SHP77 treated with DMSO at 0.1 percent for 48 hours (cell line): ENCODE results near the gene SRL.
"Not testable (repeated sequence)": the region's sequence is repeated elsewhere in the genome, so short reads cannot be mapped to it uniquely, and the experiment has no call there.

ENCODE experiments used
- DNase-seq: peaks from one replicate; lab custom pipeline; 2025; lab: John Stamatoyannopoulos, UW

The SRL gene

GRCh38 chr16:4226251-4227039 lies 15.4 kb downstream of the SRL start:
- DNase-seq, result no peak

- no peak for DNase-seq
Observed at GRCh38 chr16:4225075-4225474, 16.8 kb downstream of the SRL start.

- no peak for DNase-seq
Observed at GRCh38 chr16:4220358-4220757, 21.5 kb downstream of the SRL start.

GRCh38 chr16:4218202-4218601 lies 23.7 kb downstream of the SRL start:
- no peak for DNase-seq

DNA sequence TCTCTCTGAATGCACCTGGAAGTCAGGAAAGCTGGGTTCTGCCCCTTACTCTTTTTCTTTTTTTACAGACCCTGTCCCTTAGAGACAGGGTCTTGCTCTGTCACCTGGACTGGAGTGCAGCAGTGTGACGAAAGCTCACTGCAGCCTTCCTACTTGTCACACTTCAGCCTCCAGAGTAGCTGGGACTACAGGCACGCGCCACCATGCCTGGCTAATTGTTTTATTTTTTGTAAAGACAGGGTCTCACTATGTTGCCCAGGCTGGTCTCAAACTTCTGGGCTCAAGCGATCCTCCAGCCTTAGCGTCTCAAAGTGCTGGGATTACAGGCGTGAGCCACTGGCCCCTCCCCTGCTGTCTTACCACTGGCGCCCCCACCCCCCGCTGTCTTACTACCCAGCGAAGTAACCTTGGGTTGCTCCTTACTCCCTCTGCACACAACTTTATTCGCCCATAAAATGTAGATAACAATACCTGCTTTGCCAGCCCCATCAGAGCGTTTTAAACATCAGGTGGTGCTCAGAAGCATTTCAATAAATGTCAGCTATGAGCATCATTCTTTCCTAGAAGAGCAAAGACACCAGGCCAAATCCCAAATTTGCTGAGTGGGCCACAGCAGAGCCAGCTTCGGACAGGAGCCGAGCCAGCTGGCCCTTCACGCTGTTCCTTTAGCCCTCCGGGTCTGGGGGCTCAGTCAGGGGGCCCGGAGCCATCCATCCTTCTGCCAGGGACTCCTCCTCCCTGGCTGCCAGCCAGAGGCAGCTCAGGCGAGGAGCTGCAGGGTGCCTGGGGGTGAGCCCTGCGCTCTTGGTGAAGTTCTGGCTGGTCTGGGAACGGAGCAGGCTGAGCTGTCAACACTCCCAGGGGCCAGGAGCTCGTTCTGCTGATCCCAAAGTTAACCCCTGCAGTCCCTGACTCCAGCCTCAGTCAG lies 24.4 kb downstream of the SRL start:
- no peak for DNase-seq

- no peak for DNase-seq
Observed at GRCh38 chr16:4216596-4216995, 25.3 kb downstream of the SRL start.

DNA sequence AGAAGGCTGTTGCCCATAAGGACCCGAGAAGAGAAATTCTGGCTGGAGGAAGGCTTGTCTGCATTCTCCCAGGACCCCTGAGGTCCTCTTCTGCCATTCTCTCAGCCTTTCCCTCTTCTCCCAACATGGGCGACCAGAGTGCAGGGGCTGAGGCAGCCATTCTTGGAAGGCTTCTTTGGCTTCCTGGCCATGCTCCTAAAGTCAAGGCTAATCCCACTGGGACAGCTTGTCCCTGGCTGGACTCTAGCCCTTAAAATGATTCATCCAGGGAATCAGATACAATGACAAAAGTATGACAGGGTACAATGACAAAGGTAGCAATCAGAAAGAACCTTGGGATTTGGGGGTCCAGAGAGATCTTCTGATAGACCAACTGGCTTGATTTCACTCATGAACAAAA lies 26.8 kb downstream of the SRL start:
- DNase-seq, result no peak

GRCh38 chr16:4214215-4214621 lies 27.7 kb downstream of the SRL start:
- DNase-seq, result no peak

- no peak for DNase-seq
Observed at GRCh38 chr16:4213737-4214136, 28.1 kb downstream of the SRL start.

DNA sequence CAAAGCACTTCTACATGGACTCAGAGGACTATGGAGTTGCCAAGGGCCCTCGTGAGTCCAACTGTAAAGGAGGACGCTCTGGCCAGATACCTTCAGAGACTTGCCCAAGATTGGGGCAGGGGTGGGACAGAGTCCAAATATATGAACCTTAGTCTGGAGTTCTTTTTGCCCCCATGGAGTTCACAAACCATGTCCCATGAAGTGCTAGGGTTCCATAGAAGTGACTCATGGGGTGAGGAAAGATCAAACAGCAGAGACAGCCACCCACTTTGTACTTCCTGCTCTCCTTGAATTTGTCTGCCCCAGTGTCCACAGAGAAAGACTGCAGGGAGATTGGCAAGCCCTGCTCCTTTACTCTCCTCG lies 29.0 kb downstream of the SRL start:
- DNase-seq, result no peak

DNA sequence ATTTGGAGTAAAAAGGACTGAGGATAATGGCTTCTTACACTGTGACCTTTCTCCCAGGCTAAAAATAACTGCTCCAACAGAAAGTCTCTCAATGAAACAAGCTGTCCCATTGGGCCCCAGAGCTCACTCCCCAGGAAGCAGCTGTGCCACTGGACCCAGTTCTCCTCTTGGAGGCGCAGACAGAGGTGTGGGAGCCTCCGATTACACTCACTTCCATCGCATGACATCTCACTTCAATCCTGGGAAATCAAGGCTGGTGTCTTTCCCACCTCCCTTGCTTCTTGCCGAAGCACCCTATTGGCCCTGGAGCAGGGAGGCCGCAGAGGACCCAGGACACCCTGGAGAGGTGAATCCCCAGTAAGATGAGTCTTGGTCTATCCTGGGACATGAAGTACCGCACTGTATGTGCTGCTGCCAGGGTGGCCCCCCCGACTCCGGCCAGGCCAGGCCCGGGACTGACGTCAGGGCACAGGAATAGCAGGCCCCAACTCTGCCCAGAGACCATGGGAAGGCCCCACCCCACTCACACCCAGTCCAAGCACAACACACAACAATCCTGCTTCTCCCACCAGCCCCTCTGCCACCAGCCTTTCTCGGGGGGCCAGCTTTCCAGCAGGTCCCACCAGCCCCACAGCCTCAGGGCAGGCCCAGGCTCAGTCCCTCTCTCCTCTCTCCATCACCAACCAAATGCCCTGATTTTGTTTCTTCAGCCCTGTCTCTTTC lies 29.5 kb downstream of the SRL start:
- DNase-seq, result no peak

DNA sequence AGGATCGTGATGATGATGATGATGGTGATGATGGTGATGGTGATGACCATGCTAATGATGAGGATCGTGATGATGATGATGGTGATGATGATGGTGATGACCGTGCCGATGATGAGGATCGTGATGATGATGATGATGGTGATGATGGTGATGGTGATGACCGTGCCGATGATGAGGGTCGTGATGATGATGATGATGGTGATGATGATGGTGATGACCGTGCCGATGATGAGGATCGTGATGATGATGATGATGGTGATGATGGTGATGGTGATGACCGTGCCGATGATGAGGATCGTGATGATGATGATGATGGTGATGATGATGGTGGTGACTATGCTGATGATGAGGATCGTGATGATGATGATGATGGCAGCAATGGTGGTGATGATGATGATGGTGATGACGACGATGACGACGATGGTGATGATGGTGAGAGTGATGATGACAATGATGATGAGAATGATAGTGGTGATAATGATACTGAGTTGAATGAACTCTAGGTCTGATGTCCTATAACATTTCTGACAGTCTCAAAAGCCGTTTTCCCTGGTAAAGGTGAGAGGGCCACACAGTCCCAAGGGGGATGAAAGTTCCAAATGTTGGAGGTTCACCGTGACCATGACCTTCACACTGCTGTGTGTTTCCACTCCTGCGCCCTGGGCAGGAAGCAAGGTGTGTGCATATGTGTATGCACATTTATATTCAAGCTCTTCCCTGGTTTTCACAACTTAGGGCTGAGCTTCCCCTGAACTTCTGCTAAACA lies 30.3 kb downstream of the SRL start:
- not testable (repeated sequence) for DNase-seq

GRCh38 chr16:4209666-4210065 lies 32.2 kb downstream of the SRL start:
- DNase-seq, result no peak

DNA sequence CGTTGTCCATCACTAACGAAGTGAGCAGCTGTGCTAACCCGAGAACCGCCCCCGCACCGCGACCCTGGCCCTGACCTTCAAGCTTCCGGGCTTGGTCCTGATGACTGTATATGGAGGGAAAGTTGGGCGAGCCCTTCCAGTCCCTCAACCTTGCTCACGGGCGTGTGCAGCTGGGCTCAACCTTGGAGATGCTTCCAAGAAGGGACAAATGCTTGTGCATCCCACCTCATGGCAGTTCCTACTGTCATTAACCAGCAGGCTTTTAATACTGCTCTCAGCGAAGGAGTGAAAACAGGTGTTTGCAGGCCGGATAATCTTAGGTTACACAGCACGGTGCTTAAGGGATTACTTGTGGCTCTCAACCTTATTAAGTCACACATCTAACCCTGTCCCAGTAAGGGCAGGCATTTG lies 33.5 kb downstream of the SRL start:
- no peak for DNase-seq

DNA sequence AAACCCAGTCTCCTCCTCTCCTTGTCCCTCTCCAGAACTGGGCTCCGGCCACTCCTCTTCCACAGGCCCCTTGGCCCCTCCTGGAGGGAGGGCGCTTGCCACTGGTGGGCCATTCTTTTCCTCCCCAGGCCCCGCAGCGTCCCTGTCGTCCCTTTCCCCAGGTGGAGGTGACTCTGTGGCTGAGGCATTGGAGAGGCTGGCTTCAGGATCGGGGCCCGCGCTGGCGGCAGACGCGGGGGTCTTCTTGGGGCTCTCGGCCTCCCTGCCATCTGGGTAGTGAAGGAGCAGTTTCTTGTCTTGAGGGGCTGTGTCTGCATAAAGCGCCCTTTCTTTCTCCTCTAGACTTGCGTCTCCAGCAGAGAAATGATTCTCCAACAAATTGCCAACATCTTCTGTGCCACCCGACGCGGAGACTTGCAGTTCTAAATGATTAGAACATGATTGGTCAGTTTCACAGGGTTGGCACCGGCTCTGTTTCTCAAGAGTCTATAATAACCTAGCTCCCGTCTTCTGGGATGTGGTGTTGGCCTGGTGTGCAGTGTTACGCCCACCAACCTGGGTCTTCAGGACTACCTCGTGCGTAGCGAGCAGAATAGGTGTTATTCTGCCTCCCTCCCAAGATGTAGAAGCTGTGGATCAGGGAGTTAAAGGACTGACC lies 34.1 kb downstream of the SRL start:
- DNase-seq, result no peak

- DNase-seq, result no peak
Observed at GRCh38 chr16:4207229-4207628, 34.7 kb downstream of the SRL start.

DNA sequence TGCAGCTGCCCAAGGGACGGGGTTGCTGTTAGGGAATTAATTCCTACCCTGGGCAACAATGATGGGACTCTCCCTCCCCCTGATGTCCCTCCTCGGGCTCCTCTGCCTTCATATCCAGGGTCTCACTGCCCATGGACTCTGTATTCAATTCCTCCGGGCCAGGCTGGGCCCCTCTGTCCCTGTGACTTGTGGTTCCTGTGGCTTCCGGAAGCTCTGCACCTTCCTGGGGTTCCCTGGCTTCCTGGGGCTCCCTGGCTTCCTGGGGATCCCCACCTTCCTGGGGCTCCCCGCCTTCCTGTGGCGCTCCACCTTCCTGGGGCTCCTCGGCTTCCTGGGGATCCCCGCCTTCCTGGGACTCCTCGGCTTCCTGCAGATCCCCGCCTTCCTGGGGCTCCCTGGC lies 35.2 kb downstream of the SRL start:
- DNase-seq, result no peak

- no peak for DNase-seq
Observed at GRCh38 chr16:4205971-4206370, 35.9 kb downstream of the SRL start.

GRCh38 chr16:4204521-4204920 lies 37.4 kb downstream of the SRL start:
- DNase-seq, result no peak

DNA sequence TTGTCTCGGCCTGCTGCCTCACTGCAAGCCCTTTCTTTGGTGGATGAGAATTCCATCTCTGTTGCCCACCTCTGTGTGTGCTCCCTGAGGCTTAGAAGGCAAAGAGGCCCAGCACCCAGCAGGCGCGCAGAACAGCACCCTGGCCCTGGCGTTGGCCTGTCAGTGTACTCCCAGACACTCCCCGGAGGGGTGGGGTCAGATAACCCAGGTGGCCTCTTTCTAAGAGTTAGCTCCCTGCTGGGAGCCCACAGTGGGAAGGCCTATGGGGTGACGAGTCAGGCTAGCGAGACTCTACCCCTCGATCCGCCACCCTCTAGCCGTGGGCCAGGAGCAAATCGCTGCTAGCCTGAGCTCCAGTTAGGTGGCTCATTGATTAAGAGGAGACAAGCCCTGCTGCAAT lies 38.1 kb downstream of the SRL start:
- DNase-seq, result no peak

- DNase-seq, result no peak
Observed at GRCh38 chr16:4202615-4203345, 39.1 kb downstream of the SRL start.
